SK-N-SH treated with all-trans-retinoic acid at 6 μM for 48 hours (cell line): ENCODE data around the gene ATOH8.

ENCODE experiments used
- ESRRG ChIP-seq: fragments of 250-450 bp; sonication (Bioruptor Pico); IDR thresholded peaks from 2 replicates; pipeline ENCODE4 v1.6.1; 2021; ENCODE audit warnings: mild to moderate bottlenecking
- SNAI2 ChIP-seq: fragments of 250-450 bp; sonication (Bioruptor Pico); IDR thresholded peaks from 2 replicates; pipeline ENCODE4 v1.5.0; 2020; ENCODE audit warnings: mild to moderate bottlenecking, moderate library complexity
- TOX ChIP-seq: fragments of 250-450 bp; sonication (Bioruptor Pico); IDR thresholded peaks from 2 replicates; pipeline ENCODE4 v1.8.0; 2021; ENCODE audit warnings: mild to moderate bottlenecking, moderate library complexity, borderline replicate concordance
- ZC3H10 ChIP-seq: fragments of 250-450 bp; sonication (Bioruptor Pico); IDR thresholded peaks from 2 replicates; pipeline ENCODE4 v1.5.1; 2021; ENCODE audit warnings: mild to moderate bottlenecking, moderate library complexity
- ZFP30 ChIP-seq: fragments of 450-650 bp; formaldehyde crosslinking; IDR thresholded peaks from 2 replicates; pipeline ENCODE4 v1.5.0; 2022; ENCODE audit warnings: mild to moderate bottlenecking, moderate library complexity
- ZNF70 ChIP-seq: fragments of 450-650 bp; formaldehyde crosslinking; IDR thresholded peaks from 2 replicates; pipeline ENCODE4 v1.5.0; 2020; ENCODE audit warnings: mild to moderate bottlenecking, moderate library complexity

- TF ChIP-seq SNAI2 (CRISPR knock-in tag) (no peak), ESRRG (CRISPR knock-in tag) (no peak), ZC3H10 (CRISPR knock-in tag) (no peak), ZFP30 (CRISPR knock-in tag) (no peak), ZNF70 (no peak), TOX (no peak)
These were observed 27.2 kb downstream of the ATOH8 start for GRCh38 chr2:85781013-85781332.
